Thyroid gland (tissue), 4 donors: ENCODE measurements around the gene FRMPD2.

ENCODE experiments used
- POLR2A ChIP-seq, 2 donors: fragments of 450-650 bp; IDR thresholded peaks; one replicate each; pipeline ENCODE4 v1.6.1; 2017; ENCODE audit warnings: antibody characterized with exemption in 2 of 2, mild to moderate bottlenecking in 2 of 2, moderate library complexity in 1 of 2
- TF ChIP-seq, protein P1 (sequence below), 6 experiments: fragments of 200-600 bp in 3 of 6; fragments of 450-650 bp in 3 of 6; sonication (generic) in 3 of 6; IDR thresholded peaks; one replicate each; pipeline ENCODE4 v1.5.1; 2016 to 2019; ENCODE audit warnings: antibody characterized with exemption in 6 of 6, mild to moderate bottlenecking in 2 of 6, inconsistent platforms in 1 of 6, moderate library complexity in 1 of 6

DNA sequence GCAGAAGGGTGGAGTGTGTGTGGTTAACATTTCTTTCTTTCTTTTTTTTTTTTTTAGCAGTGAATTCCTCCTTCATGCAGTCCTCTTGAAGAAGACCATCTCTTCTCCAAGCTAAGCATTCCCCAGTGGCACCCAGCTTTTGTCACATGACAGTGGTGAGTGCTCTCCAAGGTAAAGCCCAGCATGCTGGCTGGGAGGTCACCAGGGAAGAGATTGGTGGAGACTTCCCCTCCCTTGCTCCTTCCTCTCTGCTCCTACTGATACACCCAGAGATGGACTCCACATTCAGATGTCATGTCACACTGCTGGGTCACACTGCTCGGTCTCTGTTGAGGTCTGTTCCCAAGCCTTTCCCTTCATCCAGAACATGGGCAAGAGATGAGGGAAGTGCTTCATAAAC is 55.3 kb downstream of the FRMPD2 start:
- TF ChIP-seq, protein P1, sequence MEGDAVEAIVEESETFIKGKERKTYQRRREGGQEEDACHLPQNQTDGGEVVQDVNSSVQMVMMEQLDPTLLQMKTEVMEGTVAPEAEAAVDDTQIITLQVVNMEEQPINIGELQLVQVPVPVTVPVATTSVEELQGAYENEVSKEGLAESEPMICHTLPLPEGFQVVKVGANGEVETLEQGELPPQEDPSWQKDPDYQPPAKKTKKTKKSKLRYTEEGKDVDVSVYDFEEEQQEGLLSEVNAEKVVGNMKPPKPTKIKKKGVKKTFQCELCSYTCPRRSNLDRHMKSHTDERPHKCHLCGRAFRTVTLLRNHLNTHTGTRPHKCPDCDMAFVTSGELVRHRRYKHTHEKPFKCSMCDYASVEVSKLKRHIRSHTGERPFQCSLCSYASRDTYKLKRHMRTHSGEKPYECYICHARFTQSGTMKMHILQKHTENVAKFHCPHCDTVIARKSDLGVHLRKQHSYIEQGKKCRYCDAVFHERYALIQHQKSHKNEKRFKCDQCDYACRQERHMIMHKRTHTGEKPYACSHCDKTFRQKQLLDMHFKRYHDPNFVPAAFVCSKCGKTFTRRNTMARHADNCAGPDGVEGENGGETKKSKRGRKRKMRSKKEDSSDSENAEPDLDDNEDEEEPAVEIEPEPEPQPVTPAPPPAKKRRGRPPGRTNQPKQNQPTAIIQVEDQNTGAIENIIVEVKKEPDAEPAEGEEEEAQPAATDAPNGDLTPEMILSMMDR (IDR thresholded peaks at IDR 0.05), result no peak
- no peak for TF ChIP-seq POLR2A (IDR thresholded peaks at IDR 0.05)
